GM18867 (cell line): ENCODE data around the gene USF2.

Source experiments
- ATAC-seq: cut with Tn5 transposase; IDR thresholded peaks from one replicate; pipeline ENCODE4 v1.9.1; 2021; ENCODE audit warnings: mild to moderate bottlenecking, moderate library complexity; ENCODE audit not compliant: unreplicated experiment

Gene USF2

GRCh38 chr19:35264268-35265125 is 4.3 kb upstream of the USF2 start:
- no peak for ATAC-seq

DNA sequence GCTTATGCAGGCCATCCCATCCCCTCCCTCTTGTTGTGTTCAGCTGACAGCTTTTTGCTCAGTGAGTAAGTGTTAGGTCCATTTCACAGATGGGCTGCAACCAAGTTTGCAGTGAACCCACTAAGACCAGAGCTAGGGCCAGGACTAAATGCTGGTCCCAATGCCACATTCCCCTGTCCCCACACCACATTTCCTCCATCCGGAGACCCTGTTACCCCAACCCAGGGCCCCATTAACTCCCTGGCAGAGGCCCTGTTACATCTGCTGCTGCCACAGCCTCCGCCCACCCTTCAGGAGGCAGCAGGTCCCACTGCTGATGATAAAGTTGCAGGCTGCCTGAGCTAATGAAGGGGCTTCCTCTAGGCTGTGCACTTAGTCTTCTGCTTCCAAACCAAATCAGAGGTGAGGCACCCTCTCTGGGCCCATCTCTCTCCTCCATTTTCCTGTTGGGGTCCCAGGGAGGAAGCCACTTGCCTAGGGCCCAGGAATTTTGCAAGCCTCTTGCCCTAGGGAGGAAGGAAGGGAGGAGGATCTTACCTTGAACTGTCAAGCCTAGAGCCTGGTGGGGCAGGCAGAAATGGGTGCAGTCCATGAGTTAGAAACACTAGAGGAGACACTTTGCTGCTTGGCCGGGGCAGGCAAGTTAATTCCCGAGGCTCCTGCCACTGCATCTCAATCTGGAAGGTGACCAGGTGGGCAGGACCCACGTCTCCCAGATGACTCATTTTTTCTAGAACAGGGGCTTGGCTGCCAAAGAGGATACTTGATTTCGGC is 3.4 kb upstream of the USF2 start:
- no peak for ATAC-seq

- no peak for ATAC-seq
These were observed 2.8 kb upstream of the USF2 start for GRCh38 chr19:35265900-35266519.

- no peak for ATAC-seq
These were observed 2.0 kb upstream of the USF2 start for GRCh38 chr19:35266520-35267352.

DNA sequence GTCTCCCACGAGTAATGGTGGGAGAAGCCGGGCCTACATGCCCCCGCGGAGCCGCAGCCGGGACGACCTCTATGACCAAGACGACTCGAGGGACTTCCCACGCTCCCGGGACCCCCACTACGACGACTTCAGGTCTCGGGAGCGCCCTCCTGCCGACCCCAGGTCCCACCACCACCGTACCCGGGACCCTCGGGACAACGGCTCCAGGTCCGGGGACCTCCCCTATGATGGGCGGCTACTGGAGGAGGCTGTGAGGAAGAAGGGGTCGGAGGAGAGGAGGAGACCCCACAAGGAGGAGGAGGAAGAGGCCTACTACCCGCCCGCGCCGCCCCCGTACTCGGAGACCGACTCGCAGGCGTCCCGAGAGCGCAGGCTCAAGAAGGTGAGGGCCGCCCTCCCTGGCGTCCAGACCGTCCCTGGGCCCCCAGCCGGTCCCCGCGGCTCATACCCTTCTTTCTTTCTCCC is 1.4 kb upstream of the USF2 start:
- ATAC-seq: no peak

- peak; percentile 45 for ATAC-seq
These were observed 785 bp upstream of the USF2 start for GRCh38 chr19:35267818-35268535.

- ATAC-seq: peak; percentile 47
These were observed 816 bp downstream of the USF2 start for GRCh38 chr19:35269438-35270117.

DNA sequence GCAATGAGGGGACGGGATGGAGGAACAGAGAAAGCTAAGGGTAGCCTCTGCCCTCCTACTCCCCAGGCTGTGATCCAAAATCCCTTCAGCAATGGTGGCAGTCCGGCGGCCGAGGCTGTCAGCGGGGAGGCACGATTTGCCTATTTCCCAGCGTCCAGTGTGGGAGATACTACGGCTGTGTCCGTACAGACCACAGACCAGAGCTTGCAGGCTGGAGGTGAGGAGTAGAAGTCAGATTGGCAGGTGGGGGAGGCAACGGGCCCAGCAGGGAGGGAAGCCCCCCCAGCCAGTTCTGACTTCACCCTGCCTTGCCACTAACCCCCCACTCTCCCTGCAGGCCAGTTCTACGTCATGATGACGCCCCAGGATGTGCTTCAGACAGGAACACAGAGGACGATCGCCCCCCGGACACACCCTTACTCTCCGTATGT is 1.6 kb downstream of the USF2 start:
- ATAC-seq: no peak

DNA sequence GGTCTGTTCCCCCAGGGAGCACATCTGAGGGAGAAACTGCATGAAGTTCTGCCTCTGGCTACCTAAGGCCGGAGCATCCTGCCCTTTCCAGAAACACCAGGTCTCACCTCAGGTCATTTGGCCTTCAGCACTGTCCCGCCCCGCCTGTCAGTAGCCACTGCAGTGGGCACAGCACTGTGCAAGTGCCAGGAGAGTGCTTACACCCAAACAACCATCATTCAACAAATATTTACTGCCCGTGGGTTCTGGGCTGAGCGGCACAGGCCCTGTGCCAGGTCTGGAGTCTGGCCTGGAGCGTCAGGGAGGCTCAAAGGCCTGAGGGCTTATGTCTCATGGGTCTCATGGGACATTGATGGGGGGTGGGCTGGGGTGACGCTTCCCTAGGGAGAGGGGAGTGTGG is 2.8 kb downstream of the USF2 start:
- no peak for ATAC-seq

DNA sequence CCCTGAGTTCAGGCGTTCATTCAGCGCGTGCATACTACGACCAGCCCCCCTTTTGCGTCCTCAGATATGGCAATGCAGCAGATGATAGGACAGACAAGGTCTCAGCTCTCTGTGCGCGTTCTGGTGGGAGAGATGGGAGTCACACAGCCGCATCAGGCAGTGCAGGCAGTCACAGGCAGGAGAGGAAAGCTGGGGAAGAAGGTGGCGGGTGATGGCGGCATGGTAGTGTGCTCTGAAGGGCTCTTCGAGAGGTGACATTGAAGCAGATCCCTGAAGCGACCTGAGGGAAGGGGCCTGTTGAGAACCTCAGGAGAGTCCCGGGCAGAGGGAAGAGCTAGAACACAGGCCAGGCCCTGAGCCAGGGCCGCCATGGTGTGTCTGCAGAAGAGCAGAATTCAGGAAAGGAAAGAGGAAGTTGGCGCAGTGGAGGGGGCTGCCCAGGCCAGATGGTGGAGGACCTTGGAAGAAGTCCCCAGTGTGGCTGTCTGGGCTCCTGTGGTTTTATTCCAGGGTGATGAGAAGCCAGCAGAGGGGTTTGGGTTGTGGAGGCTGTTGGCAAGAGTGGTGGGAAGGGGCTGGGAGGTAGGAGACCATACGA is 3.5 kb downstream of the USF2 start:
- no peak for ATAC-seq

DNA sequence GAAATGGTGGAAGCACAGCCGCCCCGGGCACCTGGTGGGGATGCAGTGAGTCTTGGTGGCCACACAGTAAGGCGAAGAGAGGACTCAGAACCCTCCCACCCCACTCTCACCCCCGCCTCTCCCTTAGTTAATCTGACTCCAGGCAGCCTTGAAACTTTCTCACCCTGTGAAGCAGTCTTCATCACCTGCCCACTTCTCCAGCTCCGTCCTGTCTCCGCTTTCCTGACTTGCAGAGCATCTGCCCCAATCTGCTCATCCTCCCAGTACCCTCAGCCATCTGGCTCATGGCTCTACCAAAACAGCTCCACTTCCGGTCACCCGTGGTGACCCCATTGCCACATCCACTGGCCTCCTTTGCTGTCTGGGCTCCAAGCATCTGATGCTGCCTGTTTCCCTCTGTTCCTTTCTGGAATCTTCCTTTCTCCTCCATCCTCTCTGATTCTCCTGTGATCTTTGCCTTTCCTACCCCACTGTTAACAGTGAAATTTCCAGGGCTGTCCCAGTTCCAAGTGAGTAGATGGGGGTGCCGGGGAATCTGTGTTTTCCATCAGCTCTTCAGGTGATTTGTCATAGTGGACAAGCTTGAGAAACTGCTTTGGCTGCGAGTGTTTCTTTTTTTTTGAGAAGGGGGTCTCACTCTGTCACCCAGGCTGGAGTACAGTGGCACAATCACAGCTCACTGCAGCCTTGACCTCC is 4.3 kb downstream of the USF2 start:
- no peak for ATAC-seq

DNA sequence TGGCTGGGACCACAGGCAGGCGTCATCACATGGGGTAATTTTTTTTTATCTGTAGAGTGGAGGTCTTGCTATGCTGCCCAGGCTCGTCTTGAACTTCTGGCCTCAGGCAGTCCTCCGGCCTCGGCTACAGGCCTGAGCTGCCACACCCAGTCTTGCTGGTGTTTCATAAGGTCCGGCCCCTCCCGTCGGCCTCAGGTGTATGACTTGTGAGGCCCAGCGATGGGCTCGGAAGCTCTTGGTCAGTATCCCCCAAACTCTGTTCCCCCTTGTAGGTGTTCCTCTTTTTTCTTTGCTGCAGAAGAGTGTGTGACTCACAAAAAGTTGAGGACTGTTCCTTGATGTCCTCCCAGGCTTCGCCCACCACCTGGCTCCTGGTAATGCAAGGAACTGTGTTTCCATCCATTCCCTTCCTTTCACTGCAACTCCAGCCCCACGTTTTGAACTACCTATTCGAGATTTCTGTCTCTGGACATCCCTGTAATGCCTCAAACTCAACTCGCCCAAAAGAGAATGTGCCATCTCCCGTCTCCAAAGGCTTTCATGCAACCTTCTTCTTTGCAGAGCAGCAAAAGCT is 5.0 kb downstream of the USF2 start:
- no peak for ATAC-seq

- no peak for ATAC-seq
These were observed 5.6 kb downstream of the USF2 start for GRCh38 chr19:35274323-35274722.

GRCh38 chr19:35276706-35277281 is 8.0 kb downstream of the USF2 start:
- ATAC-seq: no peak

GRCh38 chr19:35278578-35279284 is 10.0 kb downstream of the USF2 start:
- no peak for ATAC-seq

GRCh38 chr19:35279374-35279773 is 10.6 kb downstream of the USF2 start:
- ATAC-seq: no peak
